Measurements from ENCODE around the gene ERICH4.
"Not testable (repeated sequence)": the region's sequence is repeated elsewhere in the genome, so short reads cannot be mapped to it uniquely, and the experiment has no call there.

GRCh38 chr19:41486953-41487352 lies 44.0 kb downstream of the ERICH4 start:
- not testable (repeated sequence) for TF ChIP-seq POLR2A, CTCF (IDR thresholded peaks at IDR 0.05)
